Neural crest cell (in vitro differentiated cells): ENCODE measurements around the gene VDAC2. TPM values are rescaled to one million over a fixed set of nuclear protein-coding genes. Genes with fewer than 3 reads are reported as not detected.

Source experiments
- DNase-seq: peaks from one replicate; pipeline ENCODE4 v3.0.0; 2021; ENCODE audit warnings: low read depth, mixed read lengths, low spot score
- H3K27ac Mint-ChIP-seq: one replicate; pipeline ENCODE4 v1.8.0; 2021; ENCODE audit warnings: mild to moderate bottlenecking, mixed read lengths; ENCODE audit not compliant: unreplicated experiment
- H3K27me3 Mint-ChIP-seq: 2 replicates; pipeline ENCODE4 v1.8.0; 2021; ENCODE audit warnings: low read depth, mild to moderate bottlenecking, mixed read lengths
- H3K36me3 Mint-ChIP-seq: 2 replicates; pipeline ENCODE4 v1.8.0; 2021; ENCODE audit warnings: low read depth, mild to moderate bottlenecking, mixed read lengths
- H3K4me1 Mint-ChIP-seq: 2 replicates; pipeline ENCODE4 v1.8.0; 2021; ENCODE audit warnings: mixed read lengths
- H3K4me3 Mint-ChIP-seq: one replicate; pipeline ENCODE4 v1.8.0; 2021; ENCODE audit warnings: mild to moderate bottlenecking, mixed read lengths
- H3K9me3 Mint-ChIP-seq: 2 replicates; pipeline ENCODE4 v1.8.0; 2021; ENCODE audit warnings: mixed read lengths
- CTCF ChIP-seq: fragments of 200-600 bp; sonication (generic); conservative IDR thresholded peaks from 2 replicates; pipeline ENCODE4 v1.5.0; 2021; ENCODE audit warnings: antibody characterized with exemption, mild to moderate bottlenecking
- total RNA-seq: library from RNA; stranded (reverse); gene quantifications from 2 replicates; pipeline ENCODE4 v1.2.1, GENCODE V29; 2021

Gene VDAC2
- total RNA-seq, 1 donor from 2014 or later: 202 TPM

GRCh38 chr10:75245354-75246250 is 35.0 kb downstream of the VDAC2 start:
- Mint-ChIP-seq H3K4me3 (no peak overlapping the region), H3K36me3 (no peaks in the 10 kb centered on the region), H3K4me1 (no peaks in the 10 kb centered on the region), H3K27me3 (no peaks in the 10 kb centered on the region), H3K9me3 (no peaks in the 10 kb centered on the region), H3K27ac (no peak overlapping the region)
- no peak for TF ChIP-seq CTCF
- no peak for DNase-seq

- H3K27me3 Mint-ChIP-seq: no peaks in the 10 kb centered on the region
- TF ChIP-seq CTCF: no peak
- no peak overlapping the region for H3K4me3 Mint-ChIP-seq
- no peaks in the 10 kb centered on the region for H3K36me3 Mint-ChIP-seq
- DNase-seq: no peak
- H3K4me1 Mint-ChIP-seq: no peaks in the 10 kb centered on the region
- no peak overlapping the region for H3K27ac Mint-ChIP-seq
- no peaks in the 10 kb centered on the region for H3K9me3 Mint-ChIP-seq
Observed at GRCh38 chr10:75246506-75246905, 35.9 kb downstream of the VDAC2 start.

DNA sequence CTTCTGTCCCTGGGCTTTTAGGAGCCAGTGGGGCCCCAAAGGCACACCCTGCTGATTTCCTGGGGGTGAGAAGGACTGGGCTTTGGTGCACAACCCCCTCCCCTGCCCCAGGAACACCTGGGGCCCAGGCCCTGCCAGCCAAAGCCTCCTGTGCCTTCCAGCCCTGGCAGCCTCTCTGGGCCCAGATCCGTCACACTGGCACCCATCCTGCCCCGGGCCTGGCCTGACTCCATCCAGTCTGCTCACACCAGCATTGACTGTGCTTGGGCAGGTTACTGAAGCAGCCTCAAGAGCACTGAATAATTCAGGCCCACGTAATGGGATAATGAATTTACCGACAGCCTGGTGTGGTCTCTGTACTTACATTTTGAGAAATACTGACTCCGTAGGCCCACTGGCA is 37.2 kb downstream of the VDAC2 start:
- H3K4me3 Mint-ChIP-seq: no peak overlapping the region
- no peak for DNase-seq
- no peak for TF ChIP-seq CTCF
- no peaks in the 10 kb centered on the region for H3K4me1 Mint-ChIP-seq
- no peaks in the 10 kb centered on the region for H3K27me3 Mint-ChIP-seq
- no peak overlapping the region for H3K27ac Mint-ChIP-seq
- H3K36me3 Mint-ChIP-seq: peaks cover 3% of the 10 kb centered on the region
- H3K9me3 Mint-ChIP-seq: peaks cover 3% of the 10 kb centered on the region

- Mint-ChIP-seq H3K27me3 (no peaks in the 10 kb centered on the region), H3K4me3 (no peak overlapping the region), H3K9me3 (peaks cover 12% of the 10 kb centered on the region), H3K36me3 (peaks cover 13% of the 10 kb centered on the region), H3K4me1 (no peaks in the 10 kb centered on the region), H3K27ac (no peak overlapping the region)
- no peak for TF ChIP-seq CTCF
- DNase-seq: no peak
Observed at GRCh38 chr10:75250934-75251333, 40.3 kb downstream of the VDAC2 start.

DNA sequence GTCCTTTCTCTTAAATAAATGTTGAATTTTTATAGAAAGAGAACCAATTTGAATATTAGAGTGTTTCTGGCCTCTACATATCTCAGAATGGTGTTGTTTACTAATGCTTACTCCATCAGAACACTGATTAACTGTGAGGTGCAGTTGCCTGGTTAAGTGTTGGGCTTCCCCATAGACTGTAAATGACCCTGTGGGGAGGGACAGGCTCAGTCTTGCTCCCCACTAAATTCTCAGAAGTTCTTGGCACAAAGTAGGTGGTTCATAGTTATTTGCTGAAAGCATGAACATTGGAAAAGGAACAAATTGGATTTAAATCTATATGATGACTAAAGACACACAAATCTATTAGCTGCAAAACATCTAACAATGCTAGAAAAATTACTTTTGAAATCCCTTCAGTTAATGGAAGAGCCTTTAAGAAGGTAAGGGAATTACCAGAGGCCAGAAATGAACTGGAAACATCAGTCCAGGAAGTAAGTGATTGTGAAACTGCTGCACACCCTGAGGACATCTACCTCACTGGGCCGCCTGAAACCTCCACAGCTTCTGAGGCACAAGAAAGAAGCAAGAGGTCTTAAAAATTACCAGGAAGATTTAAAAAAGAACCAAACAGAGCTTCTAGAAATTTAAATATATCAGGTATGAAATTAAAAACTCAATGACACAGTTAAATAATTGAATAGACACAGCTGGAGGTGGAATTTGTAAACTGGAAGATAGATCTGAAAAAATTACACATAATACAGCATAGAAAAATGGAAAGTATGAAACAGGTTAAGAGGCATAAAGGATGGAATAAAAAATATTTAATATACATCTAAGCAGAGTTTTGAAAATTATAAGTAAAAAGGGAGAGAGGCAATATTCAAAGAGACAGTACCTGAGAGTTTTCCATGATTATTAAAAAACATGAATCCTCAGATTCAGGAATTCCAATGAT is 43.0 kb downstream of the VDAC2 start:
- H3K36me3 Mint-ChIP-seq: peaks cover 13% of the 10 kb centered on the region
- TF ChIP-seq CTCF: no peak
- H3K4me1 Mint-ChIP-seq: no peaks in the 10 kb centered on the region
- H3K27ac Mint-ChIP-seq: no peak overlapping the region
- DNase-seq: no peak
- H3K4me3 Mint-ChIP-seq: no peak overlapping the region
- peaks cover 12% of the 10 kb centered on the region for H3K9me3 Mint-ChIP-seq
- H3K27me3 Mint-ChIP-seq: no peaks in the 10 kb centered on the region
